H54 (cell line): ENCODE results near the gene GGCX.

Source experiments
- DNase-seq: peaks from one replicate; pipeline ENCODE4 v3.0.0; 2011; ENCODE audit warnings: low spot score, mixed read lengths; ENCODE audit not compliant: insufficient read length
- FAIRE-seq: peaks from 3 replicates; lab custom pipeline; 2011; peaks lifted over from hg19 to GRCh38; lab: Jason Lieb, UNC
- POLR2A ChIP-seq: IDR thresholded peaks from 2 replicates; pipeline ENCODE4 v1.6.1; 2011; ENCODE audit warnings: low read depth, mild to moderate bottlenecking, low read length

The GGCX gene

DNA sequence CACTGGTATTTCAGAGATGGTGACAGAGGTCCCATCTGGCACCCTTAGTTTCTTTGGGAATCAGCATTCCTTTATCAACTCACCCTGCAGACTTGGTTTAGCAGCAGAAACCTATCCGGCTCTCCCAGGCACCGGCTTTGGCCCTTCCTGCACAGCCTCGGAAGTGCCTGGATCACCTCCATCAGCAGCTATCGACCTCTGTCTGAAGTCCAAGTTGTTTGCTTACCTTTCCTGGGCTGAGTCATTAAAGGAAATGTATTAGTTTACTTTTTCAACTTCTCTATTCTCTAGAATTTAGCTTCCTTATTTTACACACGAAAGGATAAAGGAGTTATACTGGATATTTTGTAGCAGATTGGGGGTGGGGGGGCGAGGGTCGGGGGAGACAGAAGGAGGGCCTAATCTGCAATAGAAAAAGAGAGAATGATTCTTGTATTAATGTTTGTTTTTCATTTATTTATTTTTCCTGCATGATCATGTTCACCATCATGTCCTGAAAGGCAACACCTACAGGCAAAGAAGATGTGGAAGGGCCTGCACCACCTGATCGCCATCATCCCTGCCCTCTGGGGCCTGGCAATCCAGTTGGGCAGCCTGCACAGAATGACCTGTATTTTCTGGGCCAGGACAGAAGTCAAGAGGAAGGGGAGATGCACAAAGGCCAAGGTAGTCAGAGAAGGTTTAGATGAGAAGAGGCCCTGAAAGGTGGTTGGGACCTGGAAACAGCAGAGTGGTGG lies 44.5 kb downstream of the GGCX start:
- DNase-seq, result no peak
- no peak for FAIRE-seq
- TF ChIP-seq POLR2A, result no peak

- FAIRE-seq, result no peak
- DNase-seq, result no peak
- TF ChIP-seq POLR2A, result no peak
These were observed 47.0 kb downstream of the GGCX start for GRCh38 chr2:85514323-85514722.

GRCh38 chr2:85511008-85511811 lies 50.1 kb downstream of the GGCX start:
- DNase-seq (no peak), FAIRE-seq (no peak)
- TF ChIP-seq POLR2A, result no peak

GRCh38 chr2:85506768-85507181 lies 54.5 kb downstream of the GGCX start:
- FAIRE-seq (no peak), DNase-seq (no peak)
- TF ChIP-seq POLR2A, result no peak

- FAIRE-seq (no peak), DNase-seq (no peak)
- TF ChIP-seq POLR2A, result no peak
These were observed 55.6 kb downstream of the GGCX start for GRCh38 chr2:85505551-85506238.

DNA sequence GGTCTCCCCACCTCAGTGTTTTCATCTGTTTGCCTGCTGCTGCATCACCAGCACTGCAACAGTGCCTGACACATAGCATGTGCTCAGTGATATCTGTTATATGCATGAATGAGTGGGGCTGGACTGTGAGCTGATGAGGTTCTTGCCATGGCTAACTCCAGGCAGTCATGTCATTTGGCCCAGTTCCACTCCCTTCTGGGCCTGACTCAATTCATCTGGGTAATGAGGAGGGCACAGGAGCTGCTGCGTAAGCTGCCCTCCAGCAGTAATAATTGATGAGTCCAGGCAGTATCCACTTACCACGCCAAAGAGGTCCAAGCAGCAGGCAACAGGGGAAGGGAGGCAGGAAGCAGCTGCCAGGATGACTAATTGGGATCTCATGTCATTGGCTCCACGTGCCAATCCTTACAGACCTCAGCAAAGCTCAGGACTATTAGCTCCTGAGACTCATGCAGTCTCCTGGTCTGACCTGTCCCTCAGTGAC lies 56.5 kb downstream of the GGCX start:
- peak; percentile 96 for FAIRE-seq
- no peak for TF ChIP-seq POLR2A
- DNase-seq, result peak; percentile 76

DNA sequence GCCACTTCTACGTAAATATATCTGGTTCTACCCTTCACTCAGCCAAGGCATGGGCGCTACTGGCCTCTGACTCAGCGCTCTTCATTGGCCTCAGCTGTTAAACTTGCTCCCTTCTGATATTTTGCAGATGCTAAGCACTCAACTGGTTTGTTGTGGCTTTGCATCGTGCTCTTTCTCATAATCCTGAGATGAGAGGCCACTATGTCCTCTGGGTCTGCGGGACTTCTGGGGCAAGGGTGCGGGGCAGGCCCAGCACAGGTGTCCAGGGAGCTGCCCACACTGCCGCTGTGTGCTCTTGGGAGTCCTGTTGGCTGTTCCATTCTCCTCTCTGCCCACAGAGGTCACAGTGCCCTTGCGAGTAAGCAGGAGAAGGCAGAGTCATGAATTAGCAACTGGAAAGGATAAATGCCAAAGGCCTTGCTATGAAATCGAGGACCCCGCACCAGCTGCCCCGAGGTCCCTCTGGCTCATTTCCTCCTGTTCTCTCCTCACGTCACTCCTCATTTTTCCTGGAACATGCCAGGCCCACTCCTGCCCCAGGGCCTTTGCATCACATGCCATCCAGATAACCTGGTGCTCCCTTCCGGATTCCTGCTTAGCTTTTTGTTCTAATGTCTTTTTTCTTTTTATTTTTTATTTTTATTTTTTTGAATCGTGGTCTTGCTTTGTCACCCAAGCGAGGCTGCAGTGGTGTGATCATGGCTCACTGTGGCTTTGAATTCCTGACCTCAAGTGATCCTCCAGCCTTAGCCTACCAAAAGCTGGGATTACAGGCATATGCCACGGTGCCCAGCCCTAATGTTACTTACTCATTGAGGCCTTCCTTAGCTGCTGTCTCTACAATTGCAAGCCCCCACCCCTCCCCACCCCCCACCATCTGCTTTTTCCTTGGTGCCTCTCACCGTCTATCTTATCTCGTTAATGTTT lies 57.2 kb downstream of the GGCX start:
- FAIRE-seq (no peak), DNase-seq (no peak)

GRCh38 chr2:85503168-85503850 lies 58.0 kb downstream of the GGCX start:
- TF ChIP-seq POLR2A, result no peak
- no peak for FAIRE-seq
- no peak for DNase-seq

More for the DNA sequence above, 57.2 kb downstream of the GGCX start:
- no peak for TF ChIP-seq POLR2A

- no peak for DNase-seq
- TF ChIP-seq POLR2A, result no peak
- FAIRE-seq, result no peak
These were observed 58.6 kb downstream of the GGCX start for GRCh38 chr2:85502720-85503119.

DNA sequence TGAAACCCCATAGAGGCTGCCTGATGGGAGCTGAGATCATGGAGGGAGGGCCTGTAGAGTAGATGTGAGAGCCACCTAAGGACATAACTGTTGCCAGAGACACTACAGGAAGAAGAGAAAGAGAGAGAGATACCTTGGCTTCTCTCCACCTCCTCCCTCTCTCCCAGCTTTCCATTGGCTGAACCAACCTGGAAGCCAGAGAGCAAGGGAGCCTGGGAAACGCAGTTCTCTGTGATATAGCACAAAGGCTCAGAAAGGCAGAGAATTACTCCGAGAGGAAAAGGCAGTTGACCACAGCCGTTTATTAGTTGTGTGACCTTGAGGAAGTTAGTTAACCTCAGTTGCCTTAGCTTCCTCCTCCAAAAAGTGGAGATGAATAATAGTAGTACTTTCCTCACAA lies 60.0 kb downstream of the GGCX start:
- no peak for FAIRE-seq
- DNase-seq, result no peak
- TF ChIP-seq POLR2A, result no peak

DNA sequence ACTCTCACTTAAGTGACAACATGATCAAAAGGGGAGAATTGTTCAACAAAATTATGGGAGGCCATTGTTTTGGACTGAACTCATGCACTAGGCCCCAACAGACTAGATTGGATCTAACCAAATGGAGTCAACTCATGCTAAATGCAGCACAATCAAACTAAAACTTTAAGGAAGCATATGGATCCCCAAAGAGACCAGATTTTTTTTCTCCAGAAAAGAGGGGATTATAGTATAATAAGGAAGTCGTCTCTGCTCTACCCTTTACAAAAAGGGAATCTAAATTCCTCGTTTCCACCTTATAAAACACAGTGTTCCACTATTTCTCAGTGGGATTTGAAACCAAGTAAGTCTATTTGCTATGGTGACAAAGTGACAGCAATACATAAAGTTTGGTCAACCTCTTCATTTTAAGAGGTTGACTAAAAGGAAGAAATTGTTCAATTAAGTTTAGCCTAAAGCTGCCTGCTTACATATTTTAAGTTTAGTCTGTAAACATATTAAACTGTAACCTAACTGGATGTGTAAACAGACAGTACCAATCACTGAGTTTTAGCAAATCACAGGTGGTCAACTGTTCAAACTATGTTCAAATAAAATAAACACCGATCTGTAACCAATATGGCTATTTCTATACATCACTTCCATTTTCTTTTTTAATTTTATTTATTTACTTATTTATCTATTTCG lies 63.2 kb downstream of the GGCX start:
- FAIRE-seq (no peak), DNase-seq (no peak)
- no peak for TF ChIP-seq POLR2A

DNA sequence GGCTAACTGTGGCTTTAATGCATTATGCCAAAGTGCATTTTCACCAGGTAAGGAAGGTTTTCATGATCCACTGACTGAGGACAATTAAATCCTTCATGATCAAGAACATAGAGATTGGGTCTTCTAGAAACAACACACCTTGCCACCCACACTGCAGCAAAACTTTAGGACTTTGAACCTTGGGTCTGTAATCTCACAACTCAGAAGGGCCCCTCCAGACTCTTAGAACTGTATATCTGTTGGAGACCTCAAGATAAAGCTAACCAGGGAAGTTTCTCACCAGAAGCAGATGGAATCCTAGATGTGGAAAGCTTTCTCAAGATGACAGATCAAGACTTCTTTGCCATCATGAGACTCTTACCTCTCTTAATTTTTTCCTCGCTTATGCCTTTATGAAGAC lies 64.9 kb downstream of the GGCX start:
- no peak for FAIRE-seq
- TF ChIP-seq POLR2A, result no peak

More for the DNA sequence above, 64.9 kb downstream of the GGCX start:
- no peak for DNase-seq
